ENCODE results near the gene AMN.
A peak's percentile ranks its signal among the peaks of the same experiment; 100 is the strongest.
"Not testable (repeated sequence)": the region's sequence is repeated elsewhere in the genome, so short reads cannot be mapped to it uniquely, and the experiment has no call there.

The AMN gene

DNA sequence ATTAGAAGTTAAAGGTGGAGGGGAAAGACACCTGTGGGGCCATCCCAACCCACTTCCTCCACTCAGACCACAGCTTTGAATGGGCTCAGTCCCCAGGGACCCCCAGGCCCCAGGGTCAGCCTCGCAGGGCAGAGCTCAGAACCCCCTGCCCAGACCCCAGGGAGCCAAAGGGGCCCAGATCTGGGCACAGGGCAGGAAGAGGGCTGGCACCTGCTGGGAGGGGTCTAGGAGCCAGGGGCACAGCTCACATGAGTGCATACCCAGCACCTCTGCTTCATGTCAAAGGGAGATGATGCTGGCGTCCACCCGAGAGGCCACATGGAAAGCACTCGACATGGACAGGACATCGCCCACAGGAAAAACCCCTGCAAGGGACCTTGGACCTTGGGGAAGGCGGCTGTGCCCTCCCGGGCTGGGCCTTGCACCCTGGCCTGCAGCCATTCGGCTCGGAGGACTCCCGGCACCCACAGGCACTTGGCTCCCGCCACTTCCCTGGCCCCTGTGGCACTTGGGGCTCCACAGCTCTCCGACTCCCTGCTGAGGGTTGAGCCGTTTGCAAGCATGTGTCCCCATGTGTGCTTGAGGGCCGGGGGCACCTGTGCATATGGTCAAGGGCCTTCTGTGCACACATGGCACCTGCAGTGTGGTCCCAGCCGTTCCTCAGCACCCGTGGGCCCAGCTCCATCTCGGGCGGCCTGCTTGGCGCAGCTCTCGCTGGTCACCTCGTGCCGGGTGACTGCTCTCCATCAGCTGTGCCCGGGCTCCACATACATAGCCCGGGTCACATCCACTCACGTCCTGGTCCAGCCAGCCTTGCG lies 7.8 kb upstream of the AMN start:
- no peak for DNase-seq

DNA sequence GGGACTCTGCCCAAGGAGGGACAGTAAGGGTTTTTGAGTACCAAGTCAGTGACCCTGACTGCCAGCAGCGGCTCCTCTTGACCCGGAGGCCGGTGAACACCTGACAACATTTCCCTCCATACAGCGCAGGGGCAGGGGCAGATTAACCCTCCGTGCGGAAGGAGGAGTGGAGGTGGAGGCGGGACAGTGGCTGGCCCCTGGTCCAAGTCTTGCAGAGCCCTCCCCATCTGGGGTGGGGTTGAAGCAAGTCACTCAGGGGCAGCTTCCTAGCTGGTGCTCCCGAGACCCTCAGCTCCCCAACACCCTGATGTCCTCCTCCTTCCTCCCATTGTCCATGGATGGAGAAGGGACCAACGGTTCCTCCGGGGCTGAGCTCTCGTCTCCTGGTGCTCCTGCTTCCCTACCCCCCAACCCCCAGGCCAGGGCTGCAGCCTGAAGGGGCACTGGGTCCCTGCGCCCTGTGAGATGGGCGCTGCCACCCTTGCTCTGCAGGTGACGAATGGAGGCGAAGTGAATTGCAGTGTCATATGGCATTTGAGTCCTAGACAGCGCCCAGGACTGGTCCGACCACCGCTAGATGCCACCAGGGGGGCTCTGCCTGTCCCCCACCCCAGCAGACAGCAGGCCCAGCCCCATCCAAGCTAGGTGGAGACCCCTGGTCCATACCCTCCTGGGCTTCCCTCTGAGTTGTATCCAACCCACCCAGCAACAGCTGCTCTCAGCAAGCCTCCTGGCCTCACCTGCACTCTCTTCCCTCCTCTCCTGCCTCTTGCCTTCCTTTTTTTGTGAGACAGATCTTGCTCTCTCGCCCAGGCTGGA lies 7.0 kb upstream of the AMN start:
- DNase-seq = no peak

DNA sequence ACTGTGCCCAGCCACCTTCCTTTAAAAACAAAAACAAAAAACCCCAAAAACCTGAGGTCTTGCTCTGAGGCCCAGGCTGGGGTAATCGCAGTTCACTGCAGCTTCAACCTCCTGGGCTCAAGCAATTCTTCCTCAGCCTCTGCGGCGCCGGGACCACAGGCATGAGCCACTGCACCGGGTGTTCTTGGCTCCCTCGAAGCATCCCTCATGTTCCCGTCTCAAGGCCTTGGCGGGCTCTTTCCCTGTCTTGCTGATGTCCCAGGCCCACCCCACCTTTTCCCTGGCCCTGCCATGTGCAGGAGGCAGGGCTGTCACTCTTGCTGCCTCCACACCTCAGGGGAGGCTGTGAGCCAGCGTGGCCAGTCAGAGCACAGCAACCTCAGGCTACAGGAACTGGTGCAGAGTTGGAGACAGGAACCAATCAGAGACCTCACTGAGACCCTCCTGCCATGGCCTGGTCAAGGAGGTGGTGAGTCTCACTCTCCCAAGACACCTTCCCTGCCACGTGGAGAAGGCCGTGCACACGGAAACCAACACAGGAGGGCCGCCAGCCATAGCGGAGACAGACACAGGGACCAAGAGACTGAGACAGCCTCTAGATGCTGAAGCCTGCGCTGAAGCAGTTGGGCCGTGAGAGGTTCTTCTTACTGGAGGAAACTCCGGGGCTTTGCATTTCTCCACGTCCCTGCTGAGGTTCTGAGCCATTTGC lies 6.0 kb upstream of the AMN start:
- DNase-seq = no peak

DNA sequence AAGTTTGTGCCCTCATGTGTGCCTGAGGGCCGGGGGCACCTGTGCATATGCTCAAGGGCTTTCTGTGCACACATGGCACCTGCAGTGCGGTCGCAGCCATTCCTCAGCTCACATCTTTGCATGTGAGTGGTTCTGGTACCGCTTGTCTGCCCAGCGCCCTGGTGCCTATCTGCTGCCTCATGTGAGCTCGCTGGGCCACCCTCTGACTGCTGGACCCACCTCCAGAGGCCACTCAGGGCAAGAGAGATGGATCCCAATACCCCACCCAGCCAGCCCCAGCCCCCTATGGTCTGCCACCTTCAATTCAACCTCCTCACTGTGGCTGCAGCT lies 5.4 kb upstream of the AMN start:
- DNase-seq = no peak

DNA sequence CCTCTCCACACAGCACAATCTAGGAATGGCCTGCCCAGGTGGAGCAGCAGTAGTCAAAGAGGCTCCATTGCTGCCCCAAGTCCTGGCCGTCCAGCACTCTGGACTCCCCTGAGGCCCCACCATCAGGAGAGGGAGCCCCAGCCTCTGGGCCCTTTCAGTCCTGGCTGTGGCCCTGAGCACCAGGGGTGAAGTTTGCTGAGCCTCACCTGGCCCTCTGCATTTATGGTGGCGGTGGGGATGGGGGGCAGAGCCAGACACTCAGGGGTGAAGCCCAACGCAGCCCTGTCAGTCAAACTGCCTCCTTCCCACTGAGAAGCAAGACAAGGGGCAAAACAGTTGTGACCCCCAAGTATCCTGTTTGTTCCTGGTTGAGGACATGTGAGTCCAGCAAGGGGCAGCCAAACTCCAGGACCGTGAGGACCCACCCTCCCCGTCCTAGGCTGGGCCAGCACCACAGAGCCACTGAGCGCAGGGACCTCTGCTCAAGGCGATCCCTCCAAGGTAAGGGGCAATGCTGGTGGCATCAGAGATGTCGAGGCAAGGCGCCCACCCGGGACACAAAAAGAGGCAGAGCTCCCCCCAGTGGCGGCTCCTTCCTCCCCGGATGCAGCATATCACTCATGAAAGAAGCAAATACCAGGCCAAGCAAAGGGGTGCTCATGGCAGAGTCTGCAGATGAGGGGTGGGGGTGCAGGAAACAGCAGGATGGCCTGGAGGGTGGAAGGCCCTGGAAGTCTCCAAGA lies 4.8 kb upstream of the AMN start:
- DNase-seq = peak in 1 of 2 experiments; percentile 17

DNA sequence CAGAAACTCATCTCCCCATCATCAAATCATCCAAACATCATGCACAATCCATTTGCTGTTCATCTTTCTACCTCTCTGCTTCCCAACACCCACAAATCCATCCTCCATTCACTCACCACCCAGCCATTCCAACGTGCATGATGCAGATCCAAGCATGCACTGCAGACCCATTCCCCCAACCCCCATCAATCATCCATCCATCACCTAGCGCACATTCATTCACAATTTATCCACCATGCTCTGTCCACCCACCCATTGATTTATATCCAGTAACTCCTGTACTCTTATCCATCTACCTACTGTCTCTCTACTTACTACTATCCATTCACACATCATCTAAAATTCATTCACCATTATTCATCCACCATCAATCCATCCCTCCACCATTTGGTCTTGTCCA lies 4.0 kb upstream of the AMN start:
- DNase-seq = no peak

DNA sequence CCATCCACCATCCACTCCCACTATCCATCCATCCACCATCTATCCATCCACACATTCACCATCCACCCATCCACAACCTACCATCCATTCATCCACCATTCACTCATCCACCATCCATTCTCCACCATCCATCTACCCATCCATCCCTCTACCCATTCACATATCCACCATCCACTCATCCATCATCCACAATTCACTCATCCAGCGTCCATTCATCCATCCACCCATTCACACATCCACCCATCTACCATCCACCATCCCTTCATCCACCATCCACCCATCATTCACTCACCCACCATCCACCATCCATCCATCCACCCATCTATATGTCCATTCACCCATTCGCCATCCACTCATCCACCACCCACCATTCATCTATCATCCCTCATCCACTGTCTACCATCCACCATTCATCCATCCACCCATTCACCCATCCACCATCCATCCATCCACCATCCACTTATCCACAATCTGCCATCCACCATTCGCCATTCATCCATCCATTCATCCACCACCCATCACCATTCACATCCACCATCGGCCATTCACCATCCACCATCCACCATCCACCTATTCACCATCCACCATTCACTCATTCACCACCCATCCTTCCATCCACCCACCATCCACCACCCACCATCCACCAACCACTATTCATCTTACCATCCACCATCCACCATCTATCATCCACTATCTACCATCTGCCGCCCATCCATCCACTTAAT lies 2.0 kb upstream of the AMN start:
- no peak for DNase-seq

DNA sequence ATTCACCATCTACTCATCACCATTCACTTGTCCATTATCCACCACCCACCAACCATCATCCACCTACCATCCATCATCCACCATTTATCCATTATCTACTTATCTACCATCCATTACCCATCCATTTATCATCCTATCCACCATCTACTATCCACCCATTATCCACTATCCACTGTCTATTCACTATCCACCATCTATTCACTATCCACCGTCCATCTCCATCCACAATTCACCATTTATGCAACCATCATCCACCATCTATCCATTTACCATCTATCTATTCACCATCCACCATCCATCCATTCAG lies 1.5 kb upstream of the AMN start:
- no peak for DNase-seq

DNA sequence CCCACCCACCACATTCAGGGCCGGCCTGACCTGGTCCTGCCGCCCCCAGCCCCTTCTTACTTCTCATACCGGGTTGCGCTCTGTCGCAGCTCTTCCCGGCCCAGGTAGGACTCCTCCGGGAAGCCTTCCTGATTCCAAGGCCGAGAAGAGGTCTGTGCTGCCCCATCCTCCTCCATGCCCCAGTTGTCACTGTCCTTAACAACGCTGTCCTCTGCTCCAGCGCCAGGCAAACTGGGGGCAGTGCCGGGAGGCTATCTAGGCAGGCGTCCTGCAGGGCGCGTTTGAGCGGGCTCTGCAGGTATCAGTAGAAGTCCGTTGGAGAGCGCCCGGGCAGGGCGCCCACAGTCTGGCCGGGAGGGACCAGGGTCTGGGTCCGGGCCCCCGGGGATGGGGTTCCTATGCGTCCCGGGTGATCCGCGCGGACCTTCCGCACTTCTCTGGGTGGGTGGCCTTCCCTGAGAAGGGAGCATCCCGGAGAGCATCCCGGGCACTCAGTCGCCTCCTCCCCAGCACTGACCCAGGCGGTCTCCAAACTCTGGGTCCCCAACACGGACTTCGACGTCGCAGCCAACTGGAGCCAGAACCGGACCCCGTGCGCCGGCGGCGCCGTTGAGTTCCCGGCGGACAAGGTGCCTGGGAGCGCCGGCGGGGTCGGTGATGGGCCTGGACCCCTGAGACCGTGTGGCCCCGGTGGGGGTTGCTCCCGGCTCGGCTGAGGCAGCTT lies 900 bp downstream of the AMN start:
- no peak for DNase-seq

DNA sequence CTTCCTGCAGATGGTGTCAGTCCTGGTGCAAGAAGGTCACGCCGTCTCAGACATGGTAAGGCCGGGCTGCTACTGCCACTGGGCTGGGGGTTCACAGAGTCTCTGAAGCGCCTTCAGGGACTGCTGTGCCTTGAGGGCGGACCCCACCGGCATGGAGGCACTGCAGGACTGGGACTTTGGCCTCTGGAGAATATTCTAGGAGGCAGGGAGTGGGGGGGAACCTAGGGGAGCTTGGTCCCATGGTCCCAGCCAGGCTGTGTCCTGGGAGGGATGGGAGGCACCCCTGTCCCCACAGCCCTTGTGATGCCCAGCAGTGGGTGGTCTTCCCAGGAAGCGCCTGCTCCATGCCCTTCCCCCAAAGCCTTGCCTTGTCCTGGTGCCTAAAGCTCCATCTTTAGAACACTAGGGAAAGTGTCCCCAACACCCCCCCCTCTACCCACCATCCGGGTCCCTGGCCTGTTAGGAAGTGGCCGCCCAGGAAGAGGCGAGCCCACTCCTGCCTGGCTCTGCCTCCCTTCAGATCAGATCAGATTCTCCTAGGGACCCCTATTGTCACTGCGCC lies 1.5 kb downstream of the AMN start:
- DNase-seq = no peak

DNA sequence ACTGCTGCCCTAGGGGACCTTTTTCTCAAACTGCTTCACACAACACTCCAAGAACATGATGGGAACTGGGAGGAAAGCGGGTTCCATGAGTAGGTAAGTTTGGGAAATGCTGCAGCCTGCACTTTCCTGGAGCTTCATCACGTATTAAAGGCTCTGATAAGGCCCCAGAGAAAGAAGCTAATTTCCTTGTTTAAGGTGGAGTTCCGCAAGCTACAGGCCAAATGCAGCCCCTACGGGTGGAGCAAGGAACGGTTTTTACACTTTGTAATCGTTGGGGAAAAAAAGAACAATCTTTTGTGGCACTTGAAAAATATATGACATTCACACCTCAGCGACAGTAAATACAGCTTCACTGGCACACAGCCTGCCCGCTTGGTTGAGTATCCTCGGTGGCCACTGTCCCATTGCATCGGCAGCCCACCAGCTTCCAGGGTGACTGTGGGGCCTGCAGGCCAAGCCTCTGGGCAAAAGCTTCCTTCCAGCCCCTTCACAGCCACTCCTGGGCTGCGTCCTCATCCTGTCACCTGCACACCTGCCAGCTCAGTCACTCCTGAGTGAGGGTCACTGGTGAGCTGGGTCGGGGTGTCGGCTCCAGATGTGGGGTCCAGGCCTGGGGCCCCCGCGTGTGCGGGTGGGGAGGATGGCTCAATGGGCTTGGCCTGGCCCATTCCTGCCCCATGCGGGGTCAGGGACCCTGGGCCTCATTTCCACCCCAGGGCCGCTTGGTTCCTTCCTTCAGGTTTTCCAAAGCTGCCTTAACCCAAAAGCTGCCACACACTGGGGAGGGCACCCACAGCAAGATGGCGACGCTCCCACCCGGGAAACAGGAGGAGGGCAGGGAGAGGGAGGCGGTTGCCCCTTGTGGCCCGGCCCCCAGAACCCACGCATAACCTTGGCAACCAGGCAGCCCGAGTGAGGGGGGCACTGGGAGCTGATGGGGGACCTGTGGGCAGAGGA lies 2.4 kb downstream of the AMN start:
- no peak for DNase-seq

DNA sequence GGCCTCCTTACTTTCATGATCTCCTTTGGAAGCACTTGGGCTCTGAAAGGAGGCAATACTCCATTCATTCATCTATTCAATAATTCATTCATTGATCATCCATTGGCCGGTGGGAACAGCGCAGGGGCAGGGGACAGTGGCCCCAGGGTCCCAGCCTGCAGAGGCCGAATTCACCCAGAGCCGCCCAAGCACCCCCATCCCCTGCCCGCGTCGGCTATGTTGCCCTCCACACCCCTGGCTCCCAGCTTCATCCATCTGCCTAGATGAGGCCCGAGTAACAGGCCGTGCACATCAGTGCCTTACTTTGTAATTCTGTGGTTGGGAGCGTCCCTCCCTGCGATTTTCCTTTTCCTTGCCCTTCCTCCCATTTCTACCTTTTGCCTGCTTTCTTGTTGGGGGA lies 3.2 kb downstream of the AMN start:
- DNase-seq = no peak

DNA sequence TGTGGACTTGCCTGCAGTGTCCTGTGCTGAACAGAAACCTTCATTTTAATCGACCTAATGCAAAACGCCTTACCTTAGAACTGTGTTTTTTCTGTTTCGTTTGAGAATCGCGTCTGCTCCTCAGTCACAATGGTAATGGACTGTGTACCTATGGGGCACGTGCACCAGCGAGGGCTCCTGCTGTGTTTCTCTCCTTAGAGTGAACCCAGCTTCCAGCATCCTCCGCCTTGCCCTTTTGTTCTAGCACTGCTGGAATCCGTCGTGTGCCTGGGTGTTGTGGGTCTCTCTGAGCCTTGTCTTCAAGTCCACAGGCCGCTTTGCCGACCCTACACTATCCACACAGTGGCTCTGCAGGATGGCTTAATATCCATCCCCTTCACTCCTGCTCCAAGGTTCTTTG lies 3.6 kb downstream of the AMN start:
- no peak for DNase-seq

DNA sequence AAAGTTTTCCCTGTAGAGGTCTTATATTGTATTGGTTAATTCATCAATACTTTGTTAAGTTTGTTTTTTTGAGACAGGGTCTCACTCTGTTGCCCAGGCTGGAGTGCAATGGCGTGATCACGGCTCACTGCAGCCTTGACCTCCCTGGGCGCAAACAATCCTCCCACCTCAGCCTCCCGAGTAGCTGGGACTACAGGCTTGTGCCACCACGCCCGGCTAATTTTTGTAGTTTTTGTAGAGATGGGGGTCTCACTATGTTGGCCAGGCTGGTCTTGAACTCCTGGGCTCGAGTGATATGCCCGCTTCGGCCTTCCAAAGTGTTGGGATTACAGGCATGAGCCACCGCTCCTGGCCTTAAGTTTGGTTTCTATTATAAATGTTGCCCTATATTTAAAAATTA lies 4.4 kb downstream of the AMN start:
- DNase-seq = not testable (repeated sequence)

DNA sequence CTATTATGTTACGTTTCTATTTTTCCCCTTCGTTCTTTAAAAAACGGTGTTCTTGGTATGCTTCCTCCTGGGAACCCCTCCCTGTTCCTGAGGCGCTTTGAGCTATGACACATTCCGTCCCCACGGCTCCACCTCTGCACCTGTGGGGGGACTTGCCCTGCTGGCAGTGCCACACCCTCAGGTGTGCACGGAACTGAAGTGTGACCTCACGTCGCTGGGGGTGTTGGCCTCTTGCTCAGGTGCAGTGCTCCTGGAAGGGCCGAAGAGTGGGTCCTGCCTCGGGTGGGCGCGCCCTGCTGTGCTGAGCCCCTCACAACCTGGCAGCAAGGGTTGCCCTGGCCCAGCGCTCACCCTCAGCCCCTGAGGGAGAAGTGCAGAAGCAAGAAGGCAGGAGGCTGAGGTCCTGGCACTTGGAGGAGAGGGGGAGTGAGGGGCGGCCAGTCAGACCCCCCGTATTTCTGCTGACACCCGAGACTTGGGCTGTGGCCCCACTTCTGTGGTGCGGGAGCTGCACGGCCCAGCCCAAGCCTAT lies 4.9 kb downstream of the AMN start:
- no peak for DNase-seq

DNA sequence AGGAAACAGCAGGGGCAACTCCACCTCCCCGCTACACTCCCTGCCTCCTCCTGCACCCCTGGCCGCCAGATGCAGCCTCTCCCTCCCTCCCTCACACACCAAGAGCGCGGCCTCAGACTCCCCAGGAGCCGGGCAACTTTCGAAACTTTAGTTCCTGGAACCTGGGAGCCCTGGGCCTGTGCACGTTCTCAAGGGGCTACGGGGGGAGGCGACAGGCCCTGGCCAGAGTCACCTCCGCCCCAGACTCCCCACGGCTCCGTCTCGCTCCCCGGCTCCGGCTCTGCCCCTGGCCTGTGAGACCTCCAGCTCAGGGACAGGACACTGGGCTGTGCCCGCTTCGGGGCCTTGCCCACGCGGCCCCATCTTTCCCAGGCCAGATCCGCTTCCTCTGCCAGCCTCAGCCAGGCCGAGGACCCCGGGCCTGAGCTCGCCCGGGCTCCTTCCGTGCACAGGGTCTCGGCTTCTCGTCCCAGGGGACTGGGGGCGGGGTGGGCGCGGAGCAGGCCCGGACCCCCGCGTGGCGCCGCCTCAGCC lies 5.5 kb downstream of the AMN start:
- no peak for DNase-seq

DNA sequence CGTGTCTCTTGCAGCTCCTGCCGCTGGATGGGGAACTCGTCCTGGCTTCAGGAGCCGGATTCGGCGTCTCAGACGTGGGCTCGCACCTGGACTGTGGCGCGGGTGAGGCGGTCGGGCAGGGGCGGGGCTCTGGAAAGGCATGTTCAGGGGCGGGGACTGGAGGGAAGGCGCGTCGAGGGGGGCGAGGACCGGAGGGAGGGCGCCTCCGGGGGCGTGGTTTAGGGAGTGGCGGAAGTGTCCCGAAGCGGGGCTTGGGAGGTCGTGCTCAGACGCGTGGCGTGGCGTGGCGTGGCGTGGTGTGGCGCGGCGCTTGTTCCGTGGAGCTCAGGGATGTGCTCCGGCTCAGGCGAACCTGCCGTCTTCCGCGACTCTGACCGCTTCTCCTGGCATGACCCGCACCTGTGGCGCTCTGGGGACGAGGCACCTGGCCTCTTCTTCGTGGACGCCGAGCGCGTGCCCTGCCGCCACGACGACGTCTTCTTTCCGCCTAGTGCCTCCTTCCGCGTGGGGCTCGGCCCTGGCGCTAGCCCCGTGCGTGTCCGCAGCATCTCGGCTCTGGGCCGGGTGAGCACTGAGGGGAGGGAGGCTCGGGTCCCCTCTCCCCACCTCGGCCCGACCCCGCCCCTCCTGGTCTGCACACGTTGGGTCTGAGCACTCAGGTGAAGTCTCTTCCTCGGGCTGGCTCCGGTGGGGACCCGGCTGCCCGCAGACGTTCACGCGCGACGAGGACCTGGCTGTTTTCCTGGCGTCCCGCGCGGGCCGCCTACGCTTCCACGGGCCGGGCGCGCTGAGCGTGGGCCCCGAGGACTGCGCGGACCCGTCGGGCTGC lies 6.2 kb downstream of the AMN start:
- peak; percentile 43 to 75 for DNase-seq

DNA sequence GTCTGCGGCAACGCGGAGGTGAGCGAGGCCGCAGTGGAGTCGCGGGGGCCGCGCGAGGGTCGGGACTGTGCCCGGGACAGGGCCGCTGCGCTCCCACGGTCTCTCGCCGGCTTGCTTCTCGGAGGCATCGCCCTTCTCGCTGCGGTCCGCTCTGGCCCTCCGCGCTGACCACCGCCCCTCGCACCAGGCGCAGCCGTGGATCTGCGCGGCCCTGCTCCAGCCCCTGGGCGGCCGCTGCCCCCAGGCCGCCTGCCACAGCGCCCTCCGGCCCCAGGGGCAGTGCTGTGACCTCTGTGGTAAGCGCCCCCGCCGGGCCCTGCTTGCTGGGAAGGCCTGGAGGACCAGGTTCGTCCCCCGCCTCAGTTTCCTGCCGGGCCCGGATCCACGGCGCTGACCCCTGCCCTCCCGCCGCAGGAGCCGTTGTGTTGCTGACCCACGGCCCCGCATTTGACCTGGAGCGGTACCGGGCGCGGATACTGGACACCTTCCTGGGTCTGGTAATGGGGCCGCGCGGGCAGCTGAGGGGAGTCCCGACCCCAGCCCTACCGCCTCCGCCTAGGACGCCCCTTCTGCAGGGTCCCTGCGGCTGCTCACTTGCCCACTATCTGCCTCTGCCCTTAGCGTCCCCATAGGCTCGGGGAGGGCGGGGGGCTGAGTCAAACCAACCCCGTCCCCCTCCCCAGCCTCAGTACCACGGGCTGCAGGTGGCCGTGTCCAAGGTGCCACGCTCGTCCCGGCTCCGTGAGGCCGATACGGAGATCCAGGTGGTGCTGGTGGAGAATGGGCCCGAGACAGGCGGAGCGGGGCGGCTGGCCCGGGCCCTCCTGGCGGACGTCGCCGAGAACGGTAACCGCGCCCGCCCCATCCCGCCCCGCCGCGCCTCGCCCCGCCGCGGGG lies 7.0 kb downstream of the AMN start:
- no peak for DNase-seq
